Activated CD8-positive, alpha-beta memory T cell treated with anti-CD3 and anti-CD28 coated beads for 1 hour (primary cell): ENCODE data around the gene SYCE3.

Experiments
- DNase-seq, 2 donors: peaks; one replicate each; pipeline ENCODE4 v3.0.0-alpha.2; 2020; ENCODE audit warnings: low read depth in 1 of 2; ENCODE audit errors: extremely low read depth in 1 of 2

SYCE3 gene

DNA sequence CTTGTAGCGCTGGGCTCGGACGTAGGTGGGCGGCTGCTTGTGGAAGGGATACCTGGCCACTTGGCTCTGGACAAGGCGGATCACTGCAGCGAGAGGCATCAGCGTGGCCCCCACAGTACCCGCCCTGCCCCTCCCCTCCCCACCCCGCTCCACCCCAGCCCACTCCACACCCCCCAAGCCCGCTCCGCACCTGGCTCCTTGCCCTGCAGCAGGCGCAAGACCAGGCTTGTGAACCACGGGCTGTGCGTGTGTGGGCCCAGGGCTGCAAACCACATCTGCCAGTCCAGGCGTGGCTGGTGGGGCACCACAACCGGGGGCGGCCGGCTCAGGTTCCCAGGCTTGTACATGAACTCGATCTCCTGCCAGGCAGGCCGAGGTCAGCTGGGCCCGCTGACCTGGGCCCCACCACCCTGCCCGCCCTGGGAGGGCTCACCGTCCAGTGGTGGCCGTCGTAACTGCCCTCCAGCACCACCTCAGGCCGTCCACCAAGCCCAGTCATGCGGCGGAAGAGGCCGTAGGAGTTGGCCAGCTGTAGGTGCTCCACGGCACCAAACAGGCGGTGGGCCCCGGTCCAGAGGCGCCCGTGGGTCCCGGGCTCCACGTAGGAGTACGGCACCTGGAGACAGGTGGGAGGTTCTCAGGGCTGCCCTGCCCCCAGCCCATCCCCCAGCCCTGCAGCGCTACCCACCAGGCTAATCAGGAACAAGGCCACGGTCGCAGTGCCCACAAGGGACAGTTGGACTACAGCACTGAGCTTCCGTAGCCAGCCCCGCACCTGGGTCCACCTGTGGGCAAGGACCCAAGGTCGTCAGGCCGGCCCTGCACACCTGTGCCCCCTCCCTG, 58.1 kb downstream of the SYCE3 start:
- no peak for DNase-seq

- no peak for DNase-seq
Measured at GRCh38 chr22:50503475-50504145, 59.1 kb downstream of the SYCE3 start.

GRCh38 chr22:50502628-50503474, 59.9 kb downstream of the SYCE3 start:
- DNase-seq, result no peak

DNA sequence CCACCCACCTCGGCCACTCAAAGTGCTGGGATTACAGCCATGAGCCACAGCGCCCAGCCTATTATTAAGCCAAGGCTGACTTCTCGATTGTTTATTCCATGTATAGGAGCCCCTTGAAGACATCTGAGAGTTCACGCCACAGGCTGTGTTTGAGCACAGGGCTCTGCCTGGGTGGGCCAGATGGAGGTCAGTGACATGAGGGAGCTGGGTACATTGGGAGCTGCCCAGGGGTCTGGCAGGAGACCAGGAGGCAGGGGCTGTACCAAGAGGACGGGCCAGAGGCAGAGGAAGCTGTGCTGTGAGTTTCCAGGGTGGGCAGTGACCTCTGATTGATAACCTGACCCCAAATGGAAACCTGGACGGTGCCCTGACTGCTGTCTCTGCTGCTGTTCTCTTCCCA, 60.6 kb downstream of the SYCE3 start:
- no peak for DNase-seq
